Measurements from ENCODE around the gene GJA9.

The GJA9 gene

GRCh38 chr1:38925391-38925790 lies 44.0 kb upstream of the GJA9 start:
- Histone ChIP-seq H3K9me3 (ENCODE audit: insufficient read depth, low read length, severe bottlenecking) (no peaks in the 10 kb centered on the region), H3K79me2 (ENCODE audit: insufficient read depth, low read length) (no peaks in the 10 kb centered on the region), H4K20me1 (ENCODE audit: insufficient read depth, low read length) (no peaks in the 10 kb centered on the region), H3K9ac (ENCODE audit: low read depth, low read length) (no peak overlapping the region), H3K4me3 (ENCODE audit: low read depth in 1 of 2, low read length in 2 of 2) (no peak overlapping the region), H3K4me2 (ENCODE audit: insufficient read depth, low read length) (no peak overlapping the region), H2AFZ (ENCODE audit: low read depth, low read length) (no peak overlapping the region), H3K27ac (ENCODE audit: low read length) (no peak overlapping the region), H3K4me1 (ENCODE audit: insufficient read depth, low read length) (no peaks in the 10 kb centered on the region), H3K27me3 (ENCODE audit: insufficient read depth, low read length, poor library complexity) (no peaks in the 10 kb centered on the region), H3K36me3 (ENCODE audit: insufficient read depth, low read length) (no peaks in the 10 kb centered on the region)
- TF ChIP-seq EZH2 (IDR thresholded peaks at IDR 0.05; ENCODE audit: borderline replicate concordance, low read depth, low read length, severe bottlenecking): no peak
- TF ChIP-seq CTCF (IDR thresholded peaks at IDR 0.05; ENCODE audit: borderline replicate concordance, extremely low read depth, low read length, poor library complexity, severe bottlenecking): no peak
- ATAC-seq (ENCODE audit: insufficient read depth, low read depth) (no peak), DNase-seq (no peak)

- Histone ChIP-seq H2AFZ (ENCODE audit: low read depth, low read length) (no peak overlapping the region), H3K4me3 (ENCODE audit: low read depth in 1 of 2, low read length in 2 of 2) (no peak overlapping the region), H3K27ac (ENCODE audit: low read length) (no peak overlapping the region), H3K9ac (ENCODE audit: low read depth, low read length) (no peak overlapping the region), H3K9me3 (ENCODE audit: insufficient read depth, low read length, severe bottlenecking) (no peaks in the 10 kb centered on the region), H3K4me2 (ENCODE audit: insufficient read depth, low read length) (no peak overlapping the region), H3K27me3 (ENCODE audit: insufficient read depth, low read length, poor library complexity) (no peaks in the 10 kb centered on the region), H3K36me3 (ENCODE audit: insufficient read depth, low read length) (no peaks in the 10 kb centered on the region), H4K20me1 (ENCODE audit: insufficient read depth, low read length) (no peaks in the 10 kb centered on the region), H3K79me2 (ENCODE audit: insufficient read depth, low read length) (no peaks in the 10 kb centered on the region), H3K4me1 (ENCODE audit: insufficient read depth, low read length) (no peaks in the 10 kb centered on the region)
- TF ChIP-seq CTCF (IDR thresholded peaks at IDR 0.05; ENCODE audit: borderline replicate concordance, extremely low read depth, low read length, poor library complexity, severe bottlenecking): no peak
- no peak for TF ChIP-seq EZH2 (IDR thresholded peaks at IDR 0.05; ENCODE audit: borderline replicate concordance, low read depth, low read length, severe bottlenecking)
- no peak for DNase-seq
- no peak for ATAC-seq (ENCODE audit: insufficient read depth, low read depth)
These were observed 42.2 kb upstream of the GJA9 start for GRCh38 chr1:38923607-38924006.

GRCh38 chr1:38919130-38919529 lies 37.7 kb upstream of the GJA9 start:
- no peak overlapping the region for H3K9ac ChIP-seq (ENCODE audit: low read depth, low read length)
- no peak overlapping the region for H2AFZ ChIP-seq (ENCODE audit: low read depth, low read length)
- no peaks in the 10 kb centered on the region for H3K36me3 ChIP-seq (ENCODE audit: insufficient read depth, low read length)
- no peaks in the 10 kb centered on the region for H3K79me2 ChIP-seq (ENCODE audit: insufficient read depth, low read length)
- DNase-seq: no peak
- TF ChIP-seq EZH2 (IDR thresholded peaks at IDR 0.05; ENCODE audit: borderline replicate concordance, low read depth, low read length, severe bottlenecking): no peak
- no peak for TF ChIP-seq CTCF (IDR thresholded peaks at IDR 0.05; ENCODE audit: borderline replicate concordance, extremely low read depth, low read length, poor library complexity, severe bottlenecking)
- H3K9me3 ChIP-seq (ENCODE audit: insufficient read depth, low read length, severe bottlenecking): no peaks in the 10 kb centered on the region
- H3K27me3 ChIP-seq (ENCODE audit: insufficient read depth, low read length, poor library complexity): no peaks in the 10 kb centered on the region
- no peak overlapping the region for H3K4me3 ChIP-seq (ENCODE audit: low read depth in 1 of 2, low read length in 2 of 2)
- no peak for ATAC-seq (ENCODE audit: insufficient read depth, low read depth)
- no peaks in the 10 kb centered on the region for H4K20me1 ChIP-seq (ENCODE audit: insufficient read depth, low read length)
- no peak overlapping the region for H3K4me2 ChIP-seq (ENCODE audit: insufficient read depth, low read length)
- H3K4me1 ChIP-seq (ENCODE audit: insufficient read depth, low read length): no peaks in the 10 kb centered on the region
- H3K27ac ChIP-seq (ENCODE audit: low read length): no peak overlapping the region

- H2AFZ ChIP-seq (ENCODE audit: low read depth, low read length): no peak overlapping the region
- TF ChIP-seq EZH2 (IDR thresholded peaks at IDR 0.05; ENCODE audit: borderline replicate concordance, low read depth, low read length, severe bottlenecking) (no peak), CTCF (IDR thresholded peaks at IDR 0.05; ENCODE audit: borderline replicate concordance, extremely low read depth, low read length, poor library complexity, severe bottlenecking) (no peak)
- no peaks in the 10 kb centered on the region for H3K27me3 ChIP-seq (ENCODE audit: insufficient read depth, low read length, poor library complexity)
- ATAC-seq (ENCODE audit: insufficient read depth, low read depth): no peak
- no peak overlapping the region for H3K4me2 ChIP-seq (ENCODE audit: insufficient read depth, low read length)
- H3K4me3 ChIP-seq (ENCODE audit: low read depth in 1 of 2, low read length in 2 of 2): no peak overlapping the region
- no peaks in the 10 kb centered on the region for H3K4me1 ChIP-seq (ENCODE audit: insufficient read depth, low read length)
- no peak overlapping the region for H3K9ac ChIP-seq (ENCODE audit: low read depth, low read length)
- H3K9me3 ChIP-seq (ENCODE audit: insufficient read depth, low read length, severe bottlenecking): no peaks in the 10 kb centered on the region
- no peaks in the 10 kb centered on the region for H4K20me1 ChIP-seq (ENCODE audit: insufficient read depth, low read length)
- no peaks in the 10 kb centered on the region for H3K79me2 ChIP-seq (ENCODE audit: insufficient read depth, low read length)
- no peak overlapping the region for H3K27ac ChIP-seq (ENCODE audit: low read length)
- no peaks in the 10 kb centered on the region for H3K36me3 ChIP-seq (ENCODE audit: insufficient read depth, low read length)
- no peak for DNase-seq
These were observed 37.2 kb upstream of the GJA9 start for GRCh38 chr1:38918568-38918967.
